GM23338 (cell line): ENCODE measurements around the gene CLDN24. TPM values are rescaled to one million over a fixed set of nuclear protein-coding genes. Genes with fewer than 3 reads are reported as not detected.

ENCODE experiments used
- ATAC-seq: fragments of 200-7000 bp; cut with Tn5 transposase; 3 replicates; pipeline ENCODE4 v1.9.1; 2020
- DNase-seq: peaks from one replicate; pipeline ENCODE4 v3.0.0-alpha.2; 2015; ENCODE audit warnings: low spot score
- H2AFZ ChIP-seq: fragments of 200-600 bp; sonication (generic); 2 replicates; pipeline ENCODE4 v1.8.0; 2016; ENCODE audit warnings: antibody characterized with exemption, mild to moderate bottlenecking, moderate library complexity
- H3F3A ChIP-seq: fragments of 200-600 bp; sonication (generic); replicated peaks from 2 replicates; pipeline ENCODE4 v1.8.0; 2017; ENCODE audit warnings: antibody characterized with exemption, mixed run types, low read depth
- H3K27ac ChIP-seq: fragments of 200-600 bp; sonication (generic); 2 replicates; pipeline ENCODE4 v1.6.1; 2016; ENCODE audit warnings: low read depth
- H3K27me3 ChIP-seq: fragments of 200-600 bp; sonication (generic); 2 replicates; pipeline ENCODE4 v1.8.0; 2016; ENCODE audit warnings: mild to moderate bottlenecking, mixed run types, moderate library complexity; ENCODE audit not compliant: insufficient read depth
- H3K36me3 ChIP-seq: fragments of 200-600 bp; sonication (generic); 2 replicates; pipeline ENCODE4 v1.8.0; 2016; ENCODE audit warnings: mild to moderate bottlenecking; ENCODE audit not compliant: insufficient read depth
- H3K4me1 ChIP-seq: fragments of 200-600 bp; sonication (generic); 2 replicates; pipeline ENCODE4 v1.8.0; 2016; ENCODE audit warnings: mild to moderate bottlenecking, moderate library complexity; ENCODE audit not compliant: insufficient read depth
- H3K4me2 ChIP-seq: fragments of 200-600 bp; sonication (generic); 2 replicates; pipeline ENCODE4 v1.7.1; 2017; ENCODE audit warnings: mixed run types
- H3K4me3 ChIP-seq: fragments of 200-600 bp; sonication (generic); 2 replicates; pipeline ENCODE4 v1.6.1; 2016; ENCODE audit warnings: mixed run types
- H3K79me2 ChIP-seq: fragments of 200-600 bp; sonication (generic); replicated peaks from 2 replicates; pipeline ENCODE4 v1.8.0; 2017; ENCODE audit warnings: mild to moderate bottlenecking; ENCODE audit not compliant: insufficient read depth
- H3K9me2 ChIP-seq: fragments of 200-600 bp; sonication (generic); 2 replicates; pipeline ENCODE4 v1.8.0; 2017; ENCODE audit not compliant: insufficient read depth
- H4K20me1 ChIP-seq: fragments of 200-600 bp; sonication (generic); replicated peaks from 2 replicates; pipeline ENCODE4 v1.8.0; 2017; ENCODE audit warnings: mild to moderate bottlenecking; ENCODE audit not compliant: insufficient read depth
- H3K27ac Mint-ChIP-seq: 2 replicates; pipeline ENCODE4 v1.8.0; 2020; ENCODE audit warnings: inconsistent platforms, mild to moderate bottlenecking, moderate library complexity, mixed read lengths
- H3K27me3 Mint-ChIP-seq: 3 replicates; pipeline ENCODE4 v1.8.0; 2022; ENCODE audit warnings: low read depth, mild to moderate bottlenecking, moderate library complexity, mixed read lengths, inconsistent platforms; ENCODE audit not compliant: insufficient read depth, poor library complexity
- H3K36me3 Mint-ChIP-seq: 3 replicates; pipeline ENCODE4 v1.8.0; 2021; ENCODE audit warnings: low read depth, mild to moderate bottlenecking, inconsistent platforms, moderate library complexity, mixed read lengths
- H3K4me1 Mint-ChIP-seq: 3 replicates; pipeline ENCODE4 v1.8.0; 2020; ENCODE audit warnings: mild to moderate bottlenecking, inconsistent platforms, mixed read lengths
- H3K4me3 Mint-ChIP-seq: 3 replicates; pipeline ENCODE4 v1.8.0; 2021; ENCODE audit warnings: moderate library complexity, mild to moderate bottlenecking, inconsistent platforms, mixed read lengths
- H3K9me3 Mint-ChIP-seq: 3 replicates; pipeline ENCODE4 v1.8.0; 2020; ENCODE audit warnings: moderate library complexity, mild to moderate bottlenecking, inconsistent platforms, mixed read lengths
- EZH2 ChIP-seq: fragments of 200-600 bp; sonication (generic); IDR thresholded peaks from one replicate; pipeline ENCODE4 v1.8.0; 2017; ENCODE audit warnings: antibody characterized with exemption, mild to moderate bottlenecking, low read depth; ENCODE audit not compliant: unreplicated experiment
- EZH2phosphoT487 ChIP-seq: fragments of 200-600 bp; sonication (generic); IDR thresholded peaks from one replicate; pipeline ENCODE4 v1.8.1; 2018; ENCODE audit warnings: antibody characterized with exemption; ENCODE audit not compliant: unreplicated experiment
- JUNB ChIP-seq: IDR thresholded peaks from one replicate; pipeline ENCODE4 v1.6.1; 2016; ENCODE audit warnings: antibody characterized with exemption; ENCODE audit not compliant: unreplicated experiment
- NANOG ChIP-seq: IDR thresholded peaks from 2 replicates; pipeline ENCODE4 v1.6.1; 2016; ENCODE audit warnings: antibody characterized with exemption, borderline replicate concordance
- POLR2AphosphoS5 ChIP-seq: IDR thresholded peaks from 2 replicates; pipeline ENCODE4 v1.6.1; 2016; ENCODE audit warnings: antibody characterized with exemption, low read depth
- ZNF331 ChIP-seq: fragments of 250-450 bp; sonication (Bioruptor Pico); IDR thresholded peaks from 2 replicates; pipeline ENCODE4 v1.5.0; 2020; ENCODE audit warnings: low read depth, mild to moderate bottlenecking, moderate library complexity
- ZNF462 ChIP-seq: fragments of 250-450 bp; sonication (Bioruptor Pico); IDR thresholded peaks from 2 replicates; pipeline ENCODE4 v1.5.0; 2020; ENCODE audit warnings: mild to moderate bottlenecking, moderate library complexity
- polyA plus RNA-seq: library from polyadenylated mRNA; unstranded; fragments of >200 nt; fragmentation: Nextera tagmentation; extraction: Ambion mirVana; gene quantifications from 2 replicates; pipeline ENCODE4 v1.2.1, GENCODE V29; 2016
- total RNA-seq: library from RNA; depleted of rRNA; stranded (reverse); fragments of >200 nt; shearing (Covaris generic); gene quantifications from 2 replicates; pipeline ENCODE4 v1.2.3, GENCODE V29; 2014
- TF ChIP-seq, protein P1 (sequence below): IDR thresholded peaks from 2 replicates; pipeline ENCODE4 v1.6.1; 2016; ENCODE audit warnings: antibody characterized with exemption

The CLDN24 gene
- total and polyA plus RNA-seq, 2 experiments from 2014 or later, result not detected

DNA sequence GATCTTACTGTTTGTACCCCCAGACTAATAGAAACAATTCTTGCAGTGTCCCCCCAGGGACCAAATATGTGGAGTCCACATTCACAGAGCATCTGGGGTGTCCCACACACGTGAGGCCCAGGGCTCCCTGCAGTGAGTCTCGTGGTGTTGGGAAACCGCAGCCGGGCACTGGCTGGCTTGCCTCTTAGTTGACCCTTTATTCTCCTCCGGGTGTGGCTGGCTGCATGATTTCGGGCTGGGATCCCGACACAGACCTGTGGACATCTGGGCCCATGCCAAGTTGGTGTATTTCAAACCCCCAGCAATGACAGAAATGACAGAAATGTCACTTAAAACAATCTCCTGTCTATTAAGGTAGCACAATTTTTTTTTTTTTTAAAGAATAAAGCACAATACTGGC is 15.6 kb upstream of the CLDN24 start:
- peaks cover 6% of the 10 kb centered on the region; the same call in 2 of the 3 replicates for H3K4me1 Mint-ChIP-seq
- Histone ChIP-seq H3K4me3 (no peak overlapping the region), H3K79me2 (no peaks in the 10 kb centered on the region), H3K4me1 (no peaks in the 10 kb centered on the region), H2AFZ (no peak overlapping the region), H4K20me1 (no peaks in the 10 kb centered on the region), H3K27me3 (no peaks in the 10 kb centered on the region), H3K36me3 (no peaks in the 10 kb centered on the region), H3F3A (no peaks in the 10 kb centered on the region), H3K27ac (no peak overlapping the region), H3K9me2 (no peaks in the 10 kb centered on the region), H3K4me2 (no peak overlapping the region)
- no peaks in the 10 kb centered on the region for H3K27me3 Mint-ChIP-seq
- DNase-seq (no peak), ATAC-seq (no peak)
- H3K4me3 Mint-ChIP-seq, result no peak overlapping the region
- no peak overlapping the region for H3K27ac Mint-ChIP-seq
- peaks cover 3% of the 10 kb centered on the region; the same call in 1 of the 3 replicates for H3K9me3 Mint-ChIP-seq
- no peaks in the 10 kb centered on the region for H3K36me3 Mint-ChIP-seq
- TF ChIP-seq, protein P1, sequence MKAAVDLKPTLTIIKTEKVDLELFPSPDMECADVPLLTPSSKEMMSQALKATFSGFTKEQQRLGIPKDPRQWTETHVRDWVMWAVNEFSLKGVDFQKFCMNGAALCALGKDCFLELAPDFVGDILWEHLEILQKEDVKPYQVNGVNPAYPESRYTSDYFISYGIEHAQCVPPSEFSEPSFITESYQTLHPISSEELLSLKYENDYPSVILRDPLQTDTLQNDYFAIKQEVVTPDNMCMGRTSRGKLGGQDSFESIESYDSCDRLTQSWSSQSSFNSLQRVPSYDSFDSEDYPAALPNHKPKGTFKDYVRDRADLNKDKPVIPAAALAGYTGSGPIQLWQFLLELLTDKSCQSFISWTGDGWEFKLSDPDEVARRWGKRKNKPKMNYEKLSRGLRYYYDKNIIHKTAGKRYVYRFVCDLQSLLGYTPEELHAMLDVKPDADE, result no peak
- TF ChIP-seq EZH2phosphoT487, result no peak

DNA sequence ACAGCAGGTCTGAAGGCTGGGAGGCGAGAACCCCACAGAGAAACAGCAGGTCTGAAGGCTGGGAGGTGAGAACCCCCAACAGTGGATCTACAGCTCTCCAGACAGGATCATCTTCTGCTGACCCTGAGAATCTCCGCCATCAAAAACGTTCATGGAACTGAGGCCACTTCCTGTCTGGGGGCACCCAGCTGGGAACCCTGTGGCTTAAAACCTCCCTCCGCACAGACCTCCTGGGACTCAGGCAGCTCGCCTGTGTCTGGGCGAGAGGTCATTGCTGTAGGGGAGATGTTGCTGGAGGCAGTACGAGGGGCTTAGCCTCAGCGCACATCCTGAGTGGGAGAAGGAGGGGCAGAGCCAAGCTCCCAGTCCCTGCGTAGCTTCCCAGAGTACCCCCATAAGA is 15.1 kb upstream of the CLDN24 start:
- H3K36me3 Mint-ChIP-seq, result no peaks in the 10 kb centered on the region
- Histone ChIP-seq H3K4me3 (no peak overlapping the region), H3K27ac (no peak overlapping the region), H3K79me2 (no peaks in the 10 kb centered on the region), H2AFZ (no peak overlapping the region), H3K27me3 (no peaks in the 10 kb centered on the region), H4K20me1 (no peaks in the 10 kb centered on the region), H3K9me2 (no peaks in the 10 kb centered on the region), H3F3A (no peaks in the 10 kb centered on the region), H3K36me3 (no peaks in the 10 kb centered on the region), H3K4me2 (no peak overlapping the region), H3K4me1 (no peaks in the 10 kb centered on the region)
- H3K4me1 Mint-ChIP-seq, result peaks cover 6% of the 10 kb centered on the region; the same call in 2 of the 3 replicates
- TF ChIP-seq NANOG, result no peak
- TF ChIP-seq ZNF331 (CRISPR knock-in tag), result no peak
- TF ChIP-seq POLR2AphosphoS5, result no peak
- H3K27ac Mint-ChIP-seq, result no peak overlapping the region
- peaks cover 3% of the 10 kb centered on the region; the same call in 1 of the 3 replicates for H3K9me3 Mint-ChIP-seq
- no peak overlapping the region for H3K4me3 Mint-ChIP-seq
- ATAC-seq (no peak), DNase-seq (no peak)
- peaks cover 2% of the 10 kb centered on the region for H3K27me3 Mint-ChIP-seq

- Mint-ChIP-seq H3K4me1 (peaks cover 6% of the 10 kb centered on the region), H3K9me3 (peaks cover 3% of the 10 kb centered on the region; the same call in 1 of the 3 replicates), H3K36me3 (no peaks in the 10 kb centered on the region), H3K27ac (no peak overlapping the region), H3K27me3 (peaks cover 2% of the 10 kb centered on the region), H3K4me3 (no peak overlapping the region)
- Histone ChIP-seq H3K79me2 (no peaks in the 10 kb centered on the region), H3K27me3 (no peaks in the 10 kb centered on the region), H3F3A (no peaks in the 10 kb centered on the region), H3K4me2 (no peak overlapping the region), H3K4me1 (no peaks in the 10 kb centered on the region), H4K20me1 (no peaks in the 10 kb centered on the region), H3K4me3 (no peak overlapping the region), H3K36me3 (no peaks in the 10 kb centered on the region), H3K9me2 (no peaks in the 10 kb centered on the region), H3K27ac (no peak overlapping the region), H2AFZ (no peak overlapping the region)
- DNase-seq, result no peak
- ATAC-seq, result no peak
- TF ChIP-seq EZH2 (no peak), NANOG (no peak), ZNF462 (no peak), JUNB (no peak), ZNF331 (CRISPR knock-in tag) (no peak)
- TF ChIP-seq, protein P1, result no peak
Measured at GRCh38 chr4:183335369-183335940, 13.2 kb upstream of the CLDN24 start.
